HepG2 (cell line): ENCODE results near the gene SLC27A1. TPM values are rescaled to one million over a fixed set of nuclear protein-coding genes. Genes with fewer than 3 reads are reported as not detected.

ENCODE experiments used
- BHLHE40 ChIP-seq: IDR thresholded peaks from 2 replicates; pipeline ENCODE4 v1.6.1; 2011; ENCODE audit warnings: low read length, improper control_type of control experiment
- HNF4A ChIP-seq: sonication (generic); formaldehyde crosslinking; IDR thresholded peaks from 2 replicates; pipeline ENCODE4 v1.4.0; 2020; ENCODE audit warnings: missing genetic modification reagents
- JUND ChIP-seq: sonication (generic); formaldehyde crosslinking; IDR thresholded peaks from 2 replicates; pipeline ENCODE4 v1.8.0; 2022; ENCODE audit warnings: mild to moderate bottlenecking, missing genetic modification reagents
- NR2F6 ChIP-seq, 2 experiments: IDR thresholded peaks; 2 replicates each; pipeline ENCODE4 v1.6.1; 2016; ENCODE audit warnings: antibody characterized with exemption in 1 of 2, mild to moderate bottlenecking in 1 of 2
- POGZ ChIP-seq: sonication (generic); formaldehyde crosslinking; IDR thresholded peaks from 2 replicates; pipeline ENCODE4 v1.4.0; 2020; ENCODE audit warnings: mild to moderate bottlenecking, missing genetic modification reagents
- ZNF253 ChIP-seq: sonication (generic); formaldehyde crosslinking; IDR thresholded peaks from 2 replicates; pipeline ENCODE4 v1.8.0; 2022; ENCODE audit warnings: mild to moderate bottlenecking, missing genetic modification reagents, borderline replicate concordance
- ZNF660 ChIP-seq: sonication (generic); formaldehyde crosslinking; IDR thresholded peaks from 2 replicates; pipeline ENCODE4 v1.5.1; 2020; ENCODE audit warnings: mild to moderate bottlenecking, low read depth, missing genetic modification reagents, borderline replicate concordance
- polyA plus RNA-seq, 8 experiments: library from polyadenylated mRNA; depleted of rRNA in 3 of 8; stranded (reverse) in 7 of 8; unstranded in 1 of 8; fragments of >200 nt; fragmentation: Illumina TruSeq in 4 of 8; extraction: Trizol in 4 of 8; gene quantifications; 2 replicates each; pipeline versions ENCODE4 v1.2.1 to v1.2.3, GENCODE V29; 2011 to 2016; ENCODE audit warnings: low read depth in 4 of 8, missing spikeins in 1 of 8, mixed read lengths in 1 of 8; ENCODE audit not compliant: insufficient read depth in 1 of 8
- total RNA-seq, 5 experiments: library from RNA; depleted of rRNA; stranded (reverse); fragments of >200 nt; fragmentation: Illumina TruSeq; extraction: Trizol; gene quantifications; 2 replicates each; pipeline ENCODE4 v1.2.3, GENCODE V29; 2016; ENCODE audit warnings: low read depth in 1 of 5
- TF ChIP-seq, protein P1 (sequence below): IDR thresholded peaks from 2 replicates; pipeline ENCODE4 v1.4.0; 2020; ENCODE audit warnings: mild to moderate bottlenecking, missing genetic modification reagents
- TF ChIP-seq, protein P2 (sequence below): IDR thresholded peaks from 2 replicates; pipeline ENCODE4 v1.6.1; 2012; ENCODE audit warnings: inconsistent platforms

The SLC27A1 gene
- total and polyA plus RNA-seq, 2 of the 13 experiments (the other 11 are each of a cell fraction or from before 2014, with no cell fraction given): 4.1 to 8.8 TPM

DNA sequence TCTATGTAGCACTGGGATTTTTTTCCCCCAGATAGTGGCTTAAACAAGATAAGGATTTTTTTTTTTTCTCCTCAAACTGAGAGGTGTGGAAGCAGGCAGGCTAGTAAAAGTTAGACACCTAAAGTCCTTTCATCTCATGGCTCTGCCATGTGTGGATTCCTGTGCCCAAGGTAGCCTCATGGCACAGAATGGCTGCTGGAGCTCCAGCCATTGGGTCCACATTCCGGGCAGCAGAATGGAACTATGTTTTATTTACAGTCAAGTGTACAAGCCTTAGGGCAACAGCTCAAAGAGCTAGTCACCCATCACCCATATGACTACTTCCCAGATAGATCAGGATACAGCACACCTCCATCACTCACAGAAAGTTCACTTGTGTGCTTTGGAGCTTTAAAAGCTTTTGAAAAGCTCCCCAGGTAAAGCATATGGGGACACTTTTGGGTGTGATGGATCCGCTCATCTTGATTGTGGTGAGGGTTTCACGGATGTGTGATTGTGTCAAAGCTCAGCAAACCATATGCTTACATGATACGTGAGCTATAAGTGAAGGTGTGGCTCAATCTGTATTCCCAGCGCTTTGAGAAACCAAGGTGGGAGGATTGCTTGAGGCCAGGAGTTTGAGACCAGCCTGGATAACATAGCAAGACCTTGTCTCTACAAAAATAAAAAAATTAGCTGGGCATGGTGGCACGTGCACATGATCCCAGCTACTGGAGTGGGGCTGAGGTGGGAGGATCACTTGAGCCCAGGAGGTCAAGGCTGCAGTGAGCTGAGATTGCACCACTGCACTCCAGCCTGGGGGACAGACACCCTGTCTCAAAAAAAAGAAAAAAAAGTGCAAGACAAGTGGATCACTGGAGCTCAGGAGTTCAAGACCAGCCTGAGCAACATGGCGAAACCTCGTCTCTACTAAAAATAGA is 59.2 kb downstream of the SLC27A1 start (continued):
- TF ChIP-seq, protein P1, sequence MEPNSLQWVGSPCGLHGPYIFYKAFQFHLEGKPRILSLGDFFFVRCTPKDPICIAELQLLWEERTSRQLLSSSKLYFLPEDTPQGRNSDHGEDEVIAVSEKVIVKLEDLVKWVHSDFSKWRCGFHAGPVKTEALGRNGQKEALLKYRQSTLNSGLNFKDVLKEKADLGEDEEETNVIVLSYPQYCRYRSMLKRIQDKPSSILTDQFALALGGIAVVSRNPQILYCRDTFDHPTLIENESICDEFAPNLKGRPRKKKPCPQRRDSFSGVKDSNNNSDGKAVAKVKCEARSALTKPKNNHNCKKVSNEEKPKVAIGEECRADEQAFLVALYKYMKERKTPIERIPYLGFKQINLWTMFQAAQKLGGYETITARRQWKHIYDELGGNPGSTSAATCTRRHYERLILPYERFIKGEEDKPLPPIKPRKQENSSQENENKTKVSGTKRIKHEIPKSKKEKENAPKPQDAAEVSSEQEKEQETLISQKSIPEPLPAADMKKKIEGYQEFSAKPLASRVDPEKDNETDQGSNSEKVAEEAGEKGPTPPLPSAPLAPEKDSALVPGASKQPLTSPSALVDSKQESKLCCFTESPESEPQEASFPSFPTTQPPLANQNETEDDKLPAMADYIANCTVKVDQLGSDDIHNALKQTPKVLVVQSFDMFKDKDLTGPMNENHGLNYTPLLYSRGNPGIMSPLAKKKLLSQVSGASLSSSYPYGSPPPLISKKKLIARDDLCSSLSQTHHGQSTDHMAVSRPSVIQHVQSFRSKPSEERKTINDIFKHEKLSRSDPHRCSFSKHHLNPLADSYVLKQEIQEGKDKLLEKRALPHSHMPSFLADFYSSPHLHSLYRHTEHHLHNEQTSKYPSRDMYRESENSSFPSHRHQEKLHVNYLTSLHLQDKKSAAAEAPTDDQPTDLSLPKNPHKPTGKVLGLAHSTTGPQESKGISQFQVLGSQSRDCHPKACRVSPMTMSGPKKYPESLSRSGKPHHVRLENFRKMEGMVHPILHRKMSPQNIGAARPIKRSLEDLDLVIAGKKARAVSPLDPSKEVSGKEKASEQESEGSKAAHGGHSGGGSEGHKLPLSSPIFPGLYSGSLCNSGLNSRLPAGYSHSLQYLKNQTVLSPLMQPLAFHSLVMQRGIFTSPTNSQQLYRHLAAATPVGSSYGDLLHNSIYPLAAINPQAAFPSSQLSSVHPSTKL (CRISPR knock-in tag): 0 out of 2 replicates have a peak, but pooled peaks have one; percentile 25
- TF ChIP-seq ZNF660 (CRISPR knock-in tag) (no peak), POGZ (CRISPR knock-in tag) (no peak), BHLHE40 (peak; percentile 62; the same call in 1 of the 2 replicates), NR2F6 (IDR thresholded peaks at IDR 0.05) (peak; percentile 44; the same call in 1 of the 2 replicates), NR2F6 (CRISPR knock-in tag; IDR thresholded peaks at IDR 0.05) (peak; percentile 58; the same call in 1 of the 2 replicates), HNF4A (CRISPR knock-in tag) (peak; percentile 42; the same call in 1 of the 2 replicates), ZNF253 (CRISPR knock-in tag) (no peak), JUND (no peak)
- TF ChIP-seq, protein P2, sequence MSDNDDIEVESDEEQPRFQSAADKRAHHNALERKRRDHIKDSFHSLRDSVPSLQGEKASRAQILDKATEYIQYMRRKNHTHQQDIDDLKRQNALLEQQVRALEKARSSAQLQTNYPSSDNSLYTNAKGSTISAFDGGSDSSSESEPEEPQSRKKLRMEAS: peak; percentile 16; the same call in 1 of the 2 replicates
